HL-60 (cell line): ENCODE measurements around the gene PC.

Source experiments
- DNase-seq, 2 experiments: peaks; one replicate each; pipeline ENCODE4 v3.0.0-alpha.2; 2010 to 2020; ENCODE audit warnings: low read depth in 1 of 2, low spot score in 1 of 2
- H3K27ac ChIP-seq: fragments of 250-450 bp; sonication (Bioruptor Pico); replicated peaks from 2 replicates; pipeline ENCODE4 v1.5.1; 2020; ENCODE audit warnings: mild to moderate bottlenecking, moderate library complexity
- H3K27me3 ChIP-seq: fragments of 250-450 bp; sonication (Bioruptor Pico); 2 replicates; pipeline ENCODE4 v1.5.1; 2021; ENCODE audit warnings: mild to moderate bottlenecking, moderate library complexity; ENCODE audit not compliant: insufficient read depth, poor library complexity, severe bottlenecking
- H3K4me3 ChIP-seq: replicated peaks from 2 replicates; pipeline ENCODE4 v1.5.1; 2011; ENCODE audit warnings: mild to moderate bottlenecking, control low read depth, low read length; ENCODE audit not compliant: insufficient read depth
- GABPA ChIP-seq: IDR thresholded peaks from 2 replicates; pipeline ENCODE4 v1.6.1; 2012; ENCODE audit warnings: low read depth
- POLR2AphosphoS5 ChIP-seq: IDR thresholded peaks from 2 replicates; pipeline ENCODE4 v1.6.1; 2012; ENCODE audit warnings: low read depth
- SPI1 ChIP-seq: IDR thresholded peaks from 2 replicates; pipeline ENCODE4 v1.6.1; 2012; ENCODE audit warnings: low read depth, mild to moderate bottlenecking, borderline replicate concordance
- TF ChIP-seq, protein P1 (sequence below): IDR thresholded peaks from one replicate; pipeline ENCODE4 v1.5.1; 2011; ENCODE audit warnings: low read length, control low read depth, inconsistent platforms; ENCODE audit not compliant: insufficient read depth
- TF ChIP-seq, protein P2 (sequence below): IDR thresholded peaks from 2 replicates; pipeline ENCODE4 v1.6.1; 2012; ENCODE audit warnings: low read depth; ENCODE audit not compliant: insufficient replicate concordance

The PC gene

DNA sequence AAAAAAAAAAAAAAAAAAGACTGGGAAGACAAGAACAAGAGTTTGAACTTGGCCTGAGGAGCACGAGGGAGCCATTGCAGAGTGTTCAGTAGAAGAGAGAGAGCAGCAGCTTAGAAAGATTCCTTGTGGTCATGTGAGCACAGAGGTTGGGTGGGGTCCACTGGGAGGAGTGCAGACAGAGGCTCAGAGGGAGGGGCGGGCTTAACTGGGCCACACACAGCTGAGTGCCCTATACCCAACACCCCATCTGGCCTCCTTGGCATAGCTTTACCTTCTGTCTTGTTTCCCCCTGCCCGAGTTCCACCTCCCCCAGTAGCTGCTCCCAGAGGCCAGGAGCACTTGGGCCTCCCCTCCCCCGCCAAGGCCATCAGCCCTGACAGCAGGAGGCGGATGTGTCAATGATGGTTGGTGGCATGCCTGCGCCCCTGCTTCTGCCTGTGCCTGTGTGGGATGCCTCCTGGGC is 29.0 kb upstream of the PC start:
- no peak for TF ChIP-seq POLR2AphosphoS5
- no peak for TF ChIP-seq SPI1
- TF ChIP-seq, protein P1, sequence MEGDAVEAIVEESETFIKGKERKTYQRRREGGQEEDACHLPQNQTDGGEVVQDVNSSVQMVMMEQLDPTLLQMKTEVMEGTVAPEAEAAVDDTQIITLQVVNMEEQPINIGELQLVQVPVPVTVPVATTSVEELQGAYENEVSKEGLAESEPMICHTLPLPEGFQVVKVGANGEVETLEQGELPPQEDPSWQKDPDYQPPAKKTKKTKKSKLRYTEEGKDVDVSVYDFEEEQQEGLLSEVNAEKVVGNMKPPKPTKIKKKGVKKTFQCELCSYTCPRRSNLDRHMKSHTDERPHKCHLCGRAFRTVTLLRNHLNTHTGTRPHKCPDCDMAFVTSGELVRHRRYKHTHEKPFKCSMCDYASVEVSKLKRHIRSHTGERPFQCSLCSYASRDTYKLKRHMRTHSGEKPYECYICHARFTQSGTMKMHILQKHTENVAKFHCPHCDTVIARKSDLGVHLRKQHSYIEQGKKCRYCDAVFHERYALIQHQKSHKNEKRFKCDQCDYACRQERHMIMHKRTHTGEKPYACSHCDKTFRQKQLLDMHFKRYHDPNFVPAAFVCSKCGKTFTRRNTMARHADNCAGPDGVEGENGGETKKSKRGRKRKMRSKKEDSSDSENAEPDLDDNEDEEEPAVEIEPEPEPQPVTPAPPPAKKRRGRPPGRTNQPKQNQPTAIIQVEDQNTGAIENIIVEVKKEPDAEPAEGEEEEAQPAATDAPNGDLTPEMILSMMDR, result no peak
- TF ChIP-seq GABPA, result no peak
- TF ChIP-seq, protein P2, sequence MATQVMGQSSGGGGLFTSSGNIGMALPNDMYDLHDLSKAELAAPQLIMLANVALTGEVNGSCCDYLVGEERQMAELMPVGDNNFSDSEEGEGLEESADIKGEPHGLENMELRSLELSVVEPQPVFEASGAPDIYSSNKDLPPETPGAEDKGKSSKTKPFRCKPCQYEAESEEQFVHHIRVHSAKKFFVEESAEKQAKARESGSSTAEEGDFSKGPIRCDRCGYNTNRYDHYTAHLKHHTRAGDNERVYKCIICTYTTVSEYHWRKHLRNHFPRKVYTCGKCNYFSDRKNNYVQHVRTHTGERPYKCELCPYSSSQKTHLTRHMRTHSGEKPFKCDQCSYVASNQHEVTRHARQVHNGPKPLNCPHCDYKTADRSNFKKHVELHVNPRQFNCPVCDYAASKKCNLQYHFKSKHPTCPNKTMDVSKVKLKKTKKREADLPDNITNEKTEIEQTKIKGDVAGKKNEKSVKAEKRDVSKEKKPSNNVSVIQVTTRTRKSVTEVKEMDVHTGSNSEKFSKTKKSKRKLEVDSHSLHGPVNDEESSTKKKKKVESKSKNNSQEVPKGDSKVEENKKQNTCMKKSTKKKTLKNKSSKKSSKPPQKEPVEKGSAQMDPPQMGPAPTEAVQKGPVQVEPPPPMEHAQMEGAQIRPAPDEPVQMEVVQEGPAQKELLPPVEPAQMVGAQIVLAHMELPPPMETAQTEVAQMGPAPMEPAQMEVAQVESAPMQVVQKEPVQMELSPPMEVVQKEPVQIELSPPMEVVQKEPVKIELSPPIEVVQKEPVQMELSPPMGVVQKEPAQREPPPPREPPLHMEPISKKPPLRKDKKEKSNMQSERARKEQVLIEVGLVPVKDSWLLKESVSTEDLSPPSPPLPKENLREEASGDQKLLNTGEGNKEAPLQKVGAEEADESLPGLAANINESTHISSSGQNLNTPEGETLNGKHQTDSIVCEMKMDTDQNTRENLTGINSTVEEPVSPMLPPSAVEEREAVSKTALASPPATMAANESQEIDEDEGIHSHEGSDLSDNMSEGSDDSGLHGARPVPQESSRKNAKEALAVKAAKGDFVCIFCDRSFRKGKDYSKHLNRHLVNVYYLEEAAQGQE, result no peak
- Histone ChIP-seq H3K27me3 (no peaks in the 10 kb centered on the region), H3K27ac (no peak overlapping the region), H3K4me3 (no peak overlapping the region)
- no peak for DNase-seq

DNA sequence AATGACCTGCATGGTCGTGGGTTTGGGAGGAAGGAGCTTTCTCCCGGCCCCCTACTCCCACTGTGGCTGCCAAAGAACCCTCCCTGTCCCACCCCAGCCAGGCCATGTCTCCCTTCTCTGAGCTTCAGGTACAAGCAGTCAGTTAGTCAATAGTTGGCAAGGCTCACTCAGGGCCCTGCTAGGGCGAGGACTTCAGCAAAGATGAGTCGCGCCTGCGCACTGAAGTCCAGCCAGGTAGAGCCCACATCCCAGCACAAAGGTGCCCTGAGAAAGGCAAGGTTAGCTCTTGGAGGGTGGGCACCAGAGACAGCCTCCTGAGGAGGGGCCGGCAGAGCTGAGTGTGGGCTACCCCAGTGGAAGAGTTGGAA is 28.0 kb upstream of the PC start:
- H3K27me3 ChIP-seq, result no peaks in the 10 kb centered on the region
- TF ChIP-seq, protein P1, result no peak
- TF ChIP-seq POLR2AphosphoS5 (no peak), SPI1 (no peak), GABPA (no peak)
- TF ChIP-seq, protein P2, result no peak
- DNase-seq, result no peak
- no peak overlapping the region for H3K4me3 ChIP-seq
- no peak overlapping the region for H3K27ac ChIP-seq

DNA sequence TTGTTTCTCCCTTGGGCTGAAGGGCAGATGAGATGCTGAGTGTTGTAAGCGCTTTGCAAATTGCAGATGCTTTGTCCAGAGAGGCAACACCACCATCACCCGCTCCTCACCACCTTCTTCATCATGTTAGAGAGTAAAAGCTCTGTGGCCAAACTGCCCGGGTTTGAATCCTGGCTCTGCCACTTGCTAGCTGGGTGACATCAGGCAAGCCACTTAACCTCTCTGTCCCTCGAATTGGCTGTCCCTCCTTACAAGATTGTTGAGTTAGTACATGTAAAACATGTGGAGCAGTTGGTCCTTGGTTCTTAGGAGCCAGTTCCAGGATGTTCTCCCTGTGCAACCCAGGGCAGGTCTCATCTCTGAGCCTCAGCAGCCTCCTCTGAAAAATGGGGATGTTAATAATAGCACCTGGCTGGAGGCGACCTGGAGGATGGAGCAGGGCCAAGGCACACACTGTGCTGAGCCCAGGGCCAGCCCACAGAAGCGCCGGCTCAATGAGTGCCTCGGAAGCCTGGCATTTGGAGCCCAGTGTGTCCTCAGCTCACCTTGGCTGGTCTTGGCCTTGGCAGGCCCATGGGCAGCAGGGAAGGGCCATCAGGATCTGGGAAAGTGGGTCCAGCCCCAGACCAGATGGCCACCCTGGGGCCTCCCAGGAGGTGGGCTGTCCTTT is 27.5 kb upstream of the PC start:
- no peak overlapping the region for H3K4me3 ChIP-seq
- TF ChIP-seq, protein P1, result no peak
- TF ChIP-seq GABPA (no peak), POLR2AphosphoS5 (no peak), SPI1 (no peak)
- TF ChIP-seq, protein P2, result no peak
- no peaks in the 10 kb centered on the region for H3K27me3 ChIP-seq
- no peak for DNase-seq
- H3K27ac ChIP-seq, result no peak overlapping the region
